ENCODE data around the gene ARHGAP44. TPM values are rescaled to one million over a fixed set of nuclear protein-coding genes. Genes with fewer than 3 reads are reported as not detected.

ARHGAP44 gene
- total and polyA plus RNA-seq, 9 of the 15 experiments (the other 6 are each of a cell fraction or from before 2014, with no cell fraction given): 0.01 to 0.68 (median 0.07) TPM; not detected in 1

GRCh38 chr17:13014801-13015200 lies 225.5 kb downstream of the ARHGAP44 start (continued):
- TF ChIP-seq IRF2 (CRISPR knock-in tag; IDR thresholded peaks at IDR 0.05) (no peak), ZNF217 (CRISPR knock-in tag; IDR thresholded peaks at IDR 0.05) (no peak)

DNA sequence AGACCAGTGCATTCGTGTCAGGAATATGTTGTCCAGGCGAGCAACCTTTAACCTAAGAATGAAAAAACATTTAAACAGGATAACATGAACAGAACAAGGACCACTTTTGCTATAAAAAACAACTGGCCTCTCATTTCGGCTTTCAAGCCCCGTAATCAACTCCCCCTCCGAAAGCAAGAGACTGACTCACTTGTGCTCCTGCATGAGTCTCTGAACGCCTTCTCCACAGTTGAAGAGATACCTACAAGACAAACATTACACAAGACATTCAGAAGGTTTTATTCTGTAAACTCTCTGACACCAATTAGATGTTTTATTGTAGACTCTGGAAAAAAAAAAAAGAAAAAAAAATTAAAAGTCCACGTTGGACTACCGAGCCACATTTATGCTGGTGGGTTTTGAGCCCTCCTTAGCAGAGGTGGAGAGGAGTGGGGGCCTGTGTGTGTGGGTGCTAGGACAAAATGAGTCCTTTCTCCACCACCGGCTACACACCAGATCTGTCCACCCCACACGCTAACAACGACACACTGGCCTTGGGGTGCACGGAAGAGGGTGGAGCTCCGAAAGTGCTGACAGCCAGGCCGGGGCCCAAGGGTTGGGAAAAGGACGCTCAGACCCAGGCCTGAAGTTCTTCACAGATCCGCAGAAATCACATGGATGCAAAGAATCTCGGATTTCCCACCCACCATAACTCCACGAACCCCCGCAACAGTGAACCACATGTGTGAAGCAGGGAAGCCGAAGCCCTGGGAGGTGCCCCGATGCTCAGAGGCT lies 227.8 kb downstream of the ARHGAP44 start:
- no peaks in the 10 kb centered on the region for H4K20me1 ChIP-seq (replicated peaks; ENCODE audit: control insufficient read depth, insufficient read depth, low read length)
- FAIRE-seq (no peak), DNase-seq (ENCODE audit: extremely low read depth in 1 of 4, low spot score in 3 of 4) (no peak), ATAC-seq (peak; percentile 55)
- in situ Hi-C loops (cut with MboI): no loop called here
- ChIA-PET POLR2A (interaction anchor here (0.6 to 2.1 kb wide), 4 partner anchors 12 to 142 kb away, joined by 3 to 8 read pairs (median 6); no protein-coding TSS in a partner anchor), CTCF (ENCODE audit: low intra/inter-chr PET ratio) (no interaction called here)
- peak overlapping the region; percentile 82 for H2AFZ ChIP-seq (ENCODE audit: low read depth, low read length)
- peaks cover 2 to 6% of the 10 kb centered on the region in 2 experiments; a peak in 4 of 5 replicates for H3K4me1 ChIP-seq (replicated peaks in 1 of 2; ENCODE audit: control insufficient read depth in 2 of 2, insufficient read depth in 2 of 2, low read length in 2 of 2)
- BruUV-seq (replicated peaks): TSS peak; percentile 36
- H3K27ac ChIP-seq (ENCODE audit: extremely low read depth, low read depth, low read length): peak overlapping the region; percentile 83
- H3K79me2 ChIP-seq (ENCODE audit: control insufficient read depth, insufficient read depth, low read length): peaks cover 27% of the 10 kb centered on the region
- 5% methylated on average over 17 of the region's 21 CpGs for WGBS (ENCODE audit: insufficient coverage, low coverage, missing lambda C conversion rate)
- peaks cover 47% of the 10 kb centered on the region for H3K36me3 ChIP-seq (ENCODE audit: control insufficient read depth, insufficient read depth, low read length)
- intact Hi-C loops (cut with micrococcal nuclease): no loop called here
- peak overlapping the region; percentile 78 to 94 for H3K9ac ChIP-seq (ENCODE audit: insufficient read depth in 1 of 2, low read depth in 2 of 2, low read length in 2 of 2)
- no peaks in the 10 kb centered on the region for H3K27me3 ChIP-seq (ENCODE audit: control insufficient read depth in 2 of 2, insufficient read depth in 2 of 2, low read length in 2 of 2)
- peak overlapping the region; percentile 74 for H3K4me2 ChIP-seq (ENCODE audit: insufficient read depth, low read length)
- H3K4me3 ChIP-seq: peak overlapping the region; percentile 75
- no peaks in the 10 kb centered on the region for H3K9me3 ChIP-seq (replicated peaks; ENCODE audit: control insufficient read depth, insufficient read depth, low read depth, low read length)
- H3K9me1 ChIP-seq (ENCODE audit: control insufficient read depth, insufficient read depth, low read length): no peaks in the 10 kb centered on the region
- TF ChIP-seq ZNF785 (CRISPR knock-in tag; IDR thresholded peaks at IDR 0.05) (no peak), PYGO2 (tag; IDR thresholded peaks at IDR 0.05) (no peak), ZNF644 (tag; IDR thresholded peaks at IDR 0.05; ENCODE audit: low read depth) (no peak), ERF (CRISPR knock-in tag; IDR thresholded peaks at IDR 0.05) (no peak), HNRNPL (IDR thresholded peaks at IDR 0.05; ENCODE audit: low read depth, low read length) (no peak), NCOA1 (IDR thresholded peaks at IDR 0.05; ENCODE audit: low read depth) (no peak), CBFA2T3 (IDR thresholded peaks at IDR 0.05) (no peak), DACH1 (IDR thresholded peaks at IDR 0.05; ENCODE audit: partially characterized antibody) (no peak), RBM34 (IDR thresholded peaks at IDR 0.05; ENCODE audit: borderline replicate concordance, insufficient read depth, low read length) (no peak), SUPT5H (IDR thresholded peaks at IDR 0.05) (no peak), ARNT (IDR thresholded peaks at IDR 0.05) (no peak), ZNF57 (CRISPR knock-in tag; IDR thresholded peaks at IDR 0.05) (no peak), ZNF395 (CRISPR knock-in tag; IDR thresholded peaks at IDR 0.05) (no peak), ARID2 (IDR thresholded peaks at IDR 0.05) (no peak), ZFX (CRISPR knock-in tag; IDR thresholded peaks at IDR 0.05) (peak; percentile 54), ZNF77 (CRISPR knock-in tag; IDR thresholded peaks at IDR 0.05) (no peak), ARHGAP35 (IDR thresholded peaks at IDR 0.05; ENCODE audit: partially characterized antibody) (no peak), KLF13 (tag; IDR thresholded peaks at IDR 0.05; ENCODE audit: borderline replicate concordance, low read depth) (no peak)
- TF ChIP-seq, protein P1, sequence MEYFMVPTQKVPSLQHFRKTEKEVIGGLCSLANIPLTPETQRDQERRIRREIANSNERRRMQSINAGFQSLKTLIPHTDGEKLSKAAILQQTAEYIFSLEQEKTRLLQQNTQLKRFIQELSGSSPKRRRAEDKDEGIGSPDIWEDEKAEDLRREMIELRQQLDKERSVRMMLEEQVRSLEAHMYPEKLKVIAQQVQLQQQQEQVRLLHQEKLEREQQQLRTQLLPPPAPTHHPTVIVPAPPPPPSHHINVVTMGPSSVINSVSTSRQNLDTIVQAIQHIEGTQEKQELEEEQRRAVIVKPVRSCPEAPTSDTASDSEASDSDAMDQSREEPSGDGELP (CRISPR knock-in tag; IDR thresholded peaks at IDR 0.05; ENCODE audit: borderline replicate concordance): 0 out of 2 replicates have a peak, but pooled peaks have one; percentile 10

Measured in K562 (cell line).